Adrenal gland (tissue), 12 donors: ENCODE measurements around the gene MAP3K8. TPM values are rescaled to one million over a fixed set of nuclear protein-coding genes. Genes with fewer than 3 reads are reported as not detected.

Experiments used
- DNase-seq, 7 donors: peaks; one replicate each; pipeline ENCODE4 v3.0.0-alpha.2; 2019 to 2020
- H3K27ac ChIP-seq, 5 donors: fragments of 200-600 bp; sonication (generic) in 4 of 5; 1 replicate in 3 of 5; 2 replicates in 2 of 5; pipeline versions ENCODE4 v1.5.1 to v1.8.0; 2016 to 2020; ENCODE audit warnings: mild to moderate bottlenecking in 1 of 5
- H3K27me3 ChIP-seq: fragments of 200-600 bp; 2 replicates; pipeline ENCODE4 v1.8.0; 2021
- H3K36me3 ChIP-seq, 2 donors: fragments of 200-600 bp; replicated peaks in 1 of 2; 1 replicate in 1 of 2; 2 replicates in 1 of 2; pipeline versions ENCODE4 v1.5.1 to v1.8.0; 2018 to 2022
- H3K4me1 ChIP-seq, 2 donors: fragments of 200-600 bp; replicated peaks in 1 of 2; 1 replicate in 1 of 2; 2 replicates in 1 of 2; pipeline versions ENCODE4 v1.5.1 to v1.8.0; 2018 to 2021
- H3K4me3 ChIP-seq, 4 donors: fragments of 200-600 bp; sonication (generic) in 3 of 4; one replicate each; pipeline ENCODE4 v1.5.1; 2016 to 2018
- H3K9me3 ChIP-seq, 3 donors: fragments of 200-600 bp; sonication (generic) in 1 of 3; replicated peaks in 1 of 3; 1 replicate in 2 of 3; 2 replicates in 1 of 3; pipeline versions ENCODE4 v1.5.1 to v1.8.0; 2016 to 2021
- CTCF ChIP-seq, 6 experiments: fragments of 450-650 bp in 4 of 6; fragments of 200-600 bp in 2 of 6; sonication (generic) in 1 of 6; IDR thresholded peaks; 1 replicate in 5 of 6; 2 replicates in 1 of 6; pipeline versions ENCODE4 v1.5.1 to v1.8.0; 2016 to 2021; ENCODE audit warnings: antibody characterized with exemption in 6 of 6, mild to moderate bottlenecking in 2 of 6, moderate library complexity in 1 of 6
- POLR2A ChIP-seq, 2 donors: fragments of 450-650 bp; IDR thresholded peaks; one replicate each; pipeline ENCODE4 v1.6.1; 2017; ENCODE audit warnings: antibody characterized with exemption in 2 of 2, mild to moderate bottlenecking in 2 of 2, moderate library complexity in 1 of 2
- WGBS, 4 donors: extraction: QIAGEN DNeasy Blood & Tissue Kit in 2 of 4; methylation state at CpG; one replicate each; pipeline versions ENCODE4 v1.1.5 to v1.1.7; 2013 to 2017; 5-methylcytosine and 5-hydroxymethylcytosine counted together
- intact Hi-C, 2 donors: fragments of 100-400 bp; cut with DNase I; formaldehyde crosslinking; loops; one replicate each; pipeline versions ENCODE4 v1.14.1 to v1.15.0; 2022 to 2023
- polyA plus RNA-seq, 3 donors: library from polyadenylated mRNA; stranded (reverse); fragments of 200-250 nt in 2 of 3; fragments of 350-450 nt in 1 of 3; fragmentation: Illumina TruSeq in 1 of 3; extraction: RNeasy Lipid Tissue Mini Kit (QIAGEN cat#74804) in 1 of 3; gene quantifications; one replicate each; pipeline ENCODE4 v1.2.3, GENCODE V29; 2013 to 2014
- total RNA-seq, 9 donors: library from RNA; depleted of rRNA in 4 of 9; stranded (reverse); fragments of >200 nt in 4 of 9; fragments of 120-200 nt in 1 of 9; fragmentation: NEBNext Ultra II Directional in 1 of 9; extraction: Animal tissue kit (Norgen Biotek cat#: 25700) in 1 of 9; gene quantifications; one replicate each; pipeline versions ENCODE4 v1.1.0 to v1.2.4, GENCODE V29; 2013 to 2023
- donor health status: healthy with polysubstance abuse.
- donor health status: Bipolar disorder and iron deficiency.
- donor health status: DM: yes; HTN: yes; CAD: no.
- donor health status: DM: no; HTN: no; CAD: no.
- donor health status: DM: no; HTN: no; CAD: no.
- donor health status: DM: yes; HTN: yes; CAD: no.

MAP3K8 gene
- total and polyA plus RNA-seq, 12 donors = 2.0 to 58.0 (median 20.1) TPM

GRCh38 chr10:30481603-30482002 lies 47.6 kb downstream of the MAP3K8 start:
- H3K9me3 ChIP-seq = no peaks in the 10 kb centered on the region
- no peaks in the 10 kb centered on the region for H3K4me1 ChIP-seq
- H3K4me3 ChIP-seq = no peak overlapping the region
- intact Hi-C loops = no loop called here
- DNase-seq = no peak
- no peak for TF ChIP-seq CTCF (IDR thresholded peaks at IDR 0.05)
- no peak for TF ChIP-seq POLR2A (IDR thresholded peaks at IDR 0.05)
- H3K27ac ChIP-seq = no peak overlapping the region
- no peaks in the 10 kb centered on the region for H3K36me3 ChIP-seq
- H3K27me3 ChIP-seq = no peaks in the 10 kb centered on the region

- H3K27ac ChIP-seq = peak overlapping the region in 2 of 5 donors; percentile 33 to 84
- no peaks in the 10 kb centered on the region for H3K9me3 ChIP-seq
- H3K36me3 ChIP-seq = no peaks in the 10 kb centered on the region
- H3K4me3 ChIP-seq = no peak overlapping the region
- TF ChIP-seq CTCF (IDR thresholded peaks at IDR 0.05) (no peak), POLR2A (IDR thresholded peaks at IDR 0.05) (no peak)
- no peaks in the 10 kb centered on the region for H3K4me1 ChIP-seq
- 43 to 52% (median 49%) methylated on average over 6 of the region's 6 CpGs for WGBS, 4 donors
- intact Hi-C loops = no loop called here
- no peaks in the 10 kb centered on the region for H3K27me3 ChIP-seq
- no peak for DNase-seq
These were observed 54.3 kb downstream of the MAP3K8 start for GRCh38 chr10:30488316-30488715.

- no peak overlapping the region for H3K4me3 ChIP-seq
- H3K36me3 ChIP-seq = no peaks in the 10 kb centered on the region
- H3K27ac ChIP-seq = peak overlapping the region in 2 of 5 donors; percentile 33 to 44
- H3K9me3 ChIP-seq = no peaks in the 10 kb centered on the region
- no peaks in the 10 kb centered on the region for H3K27me3 ChIP-seq
- DNase-seq = no peak
- no peak for TF ChIP-seq CTCF (IDR thresholded peaks at IDR 0.05)
- 22 to 36% (median 33%) methylated on average over 7 of the region's 7 CpGs for WGBS, 4 donors
- H3K4me1 ChIP-seq = peaks cover 0 to 1% of the 10 kb centered on the region in 2 donors
- intact Hi-C loops = no loop called here
These were observed 55.4 kb downstream of the MAP3K8 start for GRCh38 chr10:30489346-30489745.

GRCh38 chr10:30490289-30491000 lies 56.5 kb downstream of the MAP3K8 start:
- Histone ChIP-seq H3K36me3 (no peaks in the 10 kb centered on the region), H3K27ac (no peak overlapping the region), H3K9me3 (no peaks in the 10 kb centered on the region), H3K4me1 (peaks cover 5 to 7% of the 10 kb centered on the region in 2 donors), H3K4me3 (no peak overlapping the region), H3K27me3 (no peaks in the 10 kb centered on the region)
- TF ChIP-seq CTCF (IDR thresholded peaks at IDR 0.05) (no peak), POLR2A (IDR thresholded peaks at IDR 0.05) (no peak)
- intact Hi-C loops = no loop called here
- no peak for DNase-seq
- whole genome bisulfite sequencing, 4 donors = 81 to 88% (median 84%) methylated on average over 9 of the region's 9 CpGs
